GM18861 (cell line): ENCODE measurements around the gene CBX3.
"Not testable (repeated sequence)": the region's sequence is repeated elsewhere in the genome, so short reads cannot be mapped to it uniquely, and the experiment has no call there.

Experiments
- ATAC-seq: cut with Tn5 transposase; IDR thresholded peaks from one replicate; pipeline ENCODE4 v1.9.1; 2021; ENCODE audit not compliant: unreplicated experiment

CBX3 gene

DNA sequence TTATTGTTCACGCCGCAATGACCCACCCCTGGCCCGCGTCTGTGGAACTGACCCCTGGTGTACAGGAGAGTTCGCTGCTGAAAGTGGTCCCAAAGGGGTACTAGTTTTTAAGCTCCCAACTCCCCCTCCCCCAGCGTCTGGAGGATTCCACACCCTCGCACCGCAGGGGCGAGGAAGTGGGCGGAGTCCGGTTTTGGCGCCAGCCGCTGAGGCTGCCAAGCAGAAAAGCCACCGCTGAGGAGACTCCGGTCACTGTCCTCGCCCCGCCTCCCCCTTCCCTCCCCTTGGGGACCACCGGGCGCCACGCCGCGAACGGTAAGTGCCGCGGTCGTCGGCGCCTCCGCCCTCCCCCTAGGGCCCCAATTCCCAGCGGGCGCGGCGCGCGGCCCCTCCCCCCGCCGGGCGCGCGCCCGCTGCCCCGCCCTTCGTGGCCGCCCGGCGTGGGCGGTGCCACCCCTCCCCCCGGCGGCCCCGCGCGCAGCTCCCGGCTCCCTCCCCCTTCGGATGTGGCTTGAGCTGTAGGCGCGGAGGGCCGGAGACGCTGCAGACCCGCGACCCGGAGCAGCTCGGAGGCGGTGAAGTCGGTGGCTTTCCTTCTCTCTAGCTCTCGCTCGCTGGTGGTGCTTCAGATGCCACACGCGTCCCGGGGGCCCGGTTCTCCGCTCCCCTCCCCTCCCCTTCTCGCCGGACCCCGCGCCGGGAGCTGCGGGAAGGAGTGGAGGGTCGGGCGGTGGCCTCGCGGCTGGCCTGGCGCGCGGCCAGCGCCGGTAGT is at the start of gene CBX3:
TSS of gene CBX3 (plus strand) at position 499 of the 772 bp plus-strand sequence. CDS start 1,254 bp downstream, outside the sequence.
- peak; percentile 39 for ATAC-seq

DNA sequence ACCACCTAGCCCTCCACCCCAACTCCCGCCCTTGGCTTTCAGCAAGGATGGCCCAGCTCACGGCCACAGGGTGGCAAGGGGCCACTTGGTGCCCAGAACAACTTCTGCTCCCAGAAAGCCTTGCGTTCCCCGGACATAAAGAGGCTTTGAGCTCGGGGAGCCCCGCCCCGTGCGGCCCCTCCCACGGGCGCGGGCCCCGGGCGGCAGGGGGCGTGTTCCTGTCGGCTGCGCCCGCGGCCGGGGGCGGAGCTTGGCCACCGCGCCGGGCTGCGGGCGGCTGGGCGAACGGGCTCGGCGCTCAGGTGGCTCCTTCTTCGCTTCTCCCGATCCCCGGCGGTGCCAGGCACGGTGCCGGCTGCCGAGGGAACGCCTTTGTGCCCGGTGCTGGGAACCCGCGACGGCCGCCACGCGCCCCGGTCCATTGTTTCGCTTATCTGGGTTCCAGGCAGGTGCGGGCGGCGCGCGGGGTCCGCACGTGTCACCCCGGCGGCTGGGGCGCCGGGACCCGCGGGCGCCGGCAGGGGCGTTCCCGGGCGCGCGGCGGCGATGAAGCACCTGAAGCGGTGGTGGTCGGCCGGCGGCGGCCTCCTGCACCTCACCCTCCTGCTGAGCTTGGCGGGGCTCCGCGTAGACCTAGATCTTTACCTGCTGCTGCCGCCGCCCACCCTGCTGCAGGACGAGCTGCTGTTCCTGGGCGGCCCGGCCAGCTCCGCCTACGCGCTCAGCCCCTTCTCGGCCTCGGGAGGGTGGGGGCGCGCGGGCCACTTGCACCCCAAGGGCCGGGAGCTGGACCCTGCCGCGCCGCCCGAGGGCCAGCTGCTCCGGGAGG is 49.4 kb upstream of the CBX3 start, which contains the start of gene NFE2L3:
TSS of gene NFE2L3 (plus strand) at position 246 of the 829 bp plus-strand sequence. CDS start at position 547, 301 bp downstream.
- peak; percentile 47 for ATAC-seq

DNA sequence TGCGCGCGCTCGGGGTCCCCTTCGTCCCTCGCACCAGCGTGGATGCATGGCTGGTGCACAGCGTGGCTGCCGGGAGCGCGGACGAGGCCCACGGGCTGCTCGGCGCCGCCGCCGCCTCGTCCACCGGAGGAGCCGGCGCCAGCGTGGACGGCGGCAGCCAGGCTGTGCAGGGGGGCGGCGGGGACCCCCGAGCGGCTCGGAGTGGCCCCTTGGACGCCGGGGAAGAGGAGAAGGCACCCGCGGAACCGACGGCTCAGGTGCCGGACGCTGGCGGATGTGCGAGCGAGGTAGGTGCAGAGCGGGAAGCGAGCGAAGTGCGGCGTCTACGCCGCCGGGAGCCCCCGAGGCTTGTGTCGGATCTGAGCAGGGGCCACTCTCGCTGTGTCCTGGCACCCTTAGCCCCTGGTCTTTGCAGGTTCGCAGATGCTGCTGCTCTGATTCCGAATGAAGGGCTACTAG is 48.7 kb upstream of the CBX3 start:
- ATAC-seq: peak; percentile 5

DNA sequence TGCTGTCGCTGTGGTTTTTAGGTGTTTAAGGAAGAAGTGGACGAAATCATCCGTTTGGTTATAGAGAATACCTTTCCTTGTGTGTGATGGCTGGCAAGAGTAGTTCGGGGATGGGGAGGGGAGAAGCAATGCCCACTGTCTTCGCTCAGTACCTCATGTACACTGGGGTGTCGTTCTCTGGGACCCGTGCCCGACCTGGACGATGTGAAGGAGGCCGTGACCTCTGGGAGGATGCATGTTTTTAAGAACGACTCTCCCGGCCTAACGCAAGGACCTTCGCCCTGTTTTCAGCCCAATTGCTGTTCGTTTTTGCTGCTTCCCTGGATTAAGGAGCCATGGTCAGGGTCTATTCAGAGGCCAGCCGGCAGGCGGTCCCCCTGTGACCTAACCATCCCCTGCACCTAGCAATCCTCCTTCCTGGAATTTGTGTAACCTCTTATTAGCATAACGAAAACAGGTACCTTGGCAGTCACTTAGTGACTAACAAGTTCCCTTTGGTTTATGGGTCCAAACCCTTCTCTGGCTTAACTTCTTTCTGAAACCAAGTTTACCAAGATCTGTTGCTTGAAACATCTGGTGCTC is 48.2 kb upstream of the CBX3 start:
- ATAC-seq: no peak

DNA sequence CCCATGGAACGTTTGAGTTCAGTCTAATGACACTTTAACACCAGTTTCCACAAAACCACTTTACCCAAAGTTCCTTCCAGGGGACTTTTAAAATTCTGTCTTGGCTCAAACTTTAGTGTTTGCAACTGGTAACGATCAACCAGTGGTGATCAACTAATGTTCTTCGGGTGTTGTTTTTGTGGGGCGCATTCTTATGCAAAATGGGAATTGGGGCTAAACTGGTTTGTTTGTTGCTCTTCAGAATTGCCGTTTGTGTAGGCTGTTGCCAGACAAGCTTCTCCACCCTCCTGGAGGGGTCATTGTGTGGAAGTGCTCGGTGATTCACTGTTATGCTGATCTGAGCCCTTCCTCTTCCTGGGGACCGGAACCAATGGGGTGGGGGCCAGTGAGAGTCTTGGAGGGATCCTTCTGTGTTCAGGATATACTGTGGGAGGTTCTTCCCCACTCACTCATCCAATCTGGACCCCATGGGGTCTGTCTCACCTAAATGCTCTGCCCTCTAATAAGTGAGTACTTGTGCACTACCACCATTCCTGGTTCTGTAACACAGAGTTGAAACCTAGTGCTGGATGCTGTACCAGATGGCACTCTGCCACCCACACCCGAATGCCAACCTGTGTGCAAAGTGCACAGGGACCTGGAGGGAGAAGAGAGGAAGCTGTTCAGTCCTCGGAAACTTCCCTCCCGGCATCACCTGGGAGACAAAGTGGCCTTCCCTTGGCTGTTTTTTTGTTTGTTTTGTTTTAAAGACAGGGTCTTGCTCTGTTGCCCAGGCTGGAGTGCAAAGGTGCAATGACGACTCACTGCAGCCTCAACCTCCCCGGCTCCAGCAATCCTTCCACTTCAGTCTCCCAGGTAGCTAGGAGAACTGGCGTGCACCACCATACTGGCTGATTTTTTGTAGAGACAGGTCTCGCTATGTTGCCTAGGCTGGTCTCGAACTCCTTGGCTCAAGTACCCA is 47.4 kb upstream of the CBX3 start:
- ATAC-seq: no peak

DNA sequence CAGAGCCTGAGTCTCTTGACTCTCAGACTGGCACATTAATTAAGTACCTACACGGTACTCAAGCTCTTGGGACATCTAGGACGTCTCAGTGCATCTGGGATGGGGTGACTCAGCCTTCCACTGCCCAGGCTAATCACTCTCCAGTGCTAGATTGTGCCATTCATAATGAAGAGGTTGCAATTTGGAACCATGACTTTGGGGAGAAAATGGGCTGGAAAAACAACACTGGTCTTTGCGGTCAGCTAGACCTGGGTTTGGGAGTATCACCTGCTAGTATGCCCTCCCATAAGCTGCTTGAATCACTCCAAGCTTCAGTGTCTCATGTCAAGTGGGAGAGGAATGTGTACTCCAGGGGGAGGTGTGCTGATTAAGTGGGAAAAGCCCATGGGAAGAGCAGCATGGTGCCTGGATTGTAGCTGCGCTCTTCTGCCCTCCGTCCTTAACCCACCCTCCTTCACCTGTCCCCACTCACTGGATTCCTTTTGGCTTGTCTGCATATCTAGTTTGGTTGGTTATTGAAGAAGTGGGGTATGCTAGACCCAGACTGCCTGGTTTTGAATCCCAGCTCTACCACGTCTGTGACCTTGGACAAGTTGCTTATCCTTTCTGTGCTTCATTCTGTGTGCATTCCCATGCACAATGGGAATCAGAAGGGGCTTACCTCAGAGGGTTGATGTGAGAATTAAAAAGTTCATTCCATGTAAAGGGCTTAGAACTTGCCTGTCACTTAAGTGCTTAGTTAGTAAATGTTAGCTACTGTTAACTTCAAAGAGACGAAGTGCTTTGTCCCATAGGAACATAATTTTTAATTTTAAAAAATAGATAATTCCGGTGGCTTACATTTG is 45.8 kb upstream of the CBX3 start:
- no peak for ATAC-seq

DNA sequence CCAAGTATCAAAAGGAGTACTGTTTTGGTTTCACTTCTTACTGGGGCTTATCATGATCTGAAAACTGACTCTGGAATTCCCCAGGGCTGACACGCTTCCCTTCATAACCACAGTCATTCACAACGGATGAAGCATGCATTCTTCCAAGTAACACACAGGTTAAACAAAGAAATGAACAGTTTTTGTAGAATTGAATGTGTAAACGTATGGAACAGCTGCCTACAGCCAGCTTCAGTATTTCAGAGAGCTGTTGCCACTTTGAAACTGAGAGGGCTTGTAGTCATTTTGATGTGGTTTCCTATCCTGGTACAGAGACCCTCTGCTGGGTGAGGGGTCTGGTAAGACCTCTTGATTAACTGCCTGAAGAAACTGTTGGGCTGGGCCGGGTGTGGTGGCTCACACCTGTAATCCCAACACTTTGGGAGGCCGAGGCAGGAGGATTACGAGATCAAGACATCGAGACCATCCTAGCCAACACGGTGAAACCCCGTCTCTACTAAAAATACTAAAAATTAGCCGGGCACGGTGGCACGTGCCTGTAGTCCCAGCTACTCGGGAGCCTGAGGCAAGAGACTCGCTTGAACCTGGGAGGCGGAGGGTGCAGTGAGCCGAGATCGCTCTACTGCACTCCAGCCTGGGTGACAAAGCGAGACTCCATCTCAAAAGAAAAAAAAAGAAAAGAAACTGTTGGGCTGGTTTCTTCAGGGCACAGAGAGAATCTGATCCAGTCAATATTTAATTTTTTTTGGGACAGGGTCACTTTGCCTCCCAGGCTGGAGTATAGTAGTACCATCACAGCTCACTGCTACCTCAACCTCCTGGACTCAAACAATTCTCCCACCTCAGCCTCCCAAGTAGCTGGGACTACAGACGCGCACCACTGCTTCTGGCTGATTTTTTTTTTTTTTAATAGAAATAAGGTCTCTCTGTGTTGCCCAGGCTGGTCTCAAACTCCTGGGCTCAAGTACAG is 44.8 kb upstream of the CBX3 start:
- peak; percentile 26 for ATAC-seq

DNA sequence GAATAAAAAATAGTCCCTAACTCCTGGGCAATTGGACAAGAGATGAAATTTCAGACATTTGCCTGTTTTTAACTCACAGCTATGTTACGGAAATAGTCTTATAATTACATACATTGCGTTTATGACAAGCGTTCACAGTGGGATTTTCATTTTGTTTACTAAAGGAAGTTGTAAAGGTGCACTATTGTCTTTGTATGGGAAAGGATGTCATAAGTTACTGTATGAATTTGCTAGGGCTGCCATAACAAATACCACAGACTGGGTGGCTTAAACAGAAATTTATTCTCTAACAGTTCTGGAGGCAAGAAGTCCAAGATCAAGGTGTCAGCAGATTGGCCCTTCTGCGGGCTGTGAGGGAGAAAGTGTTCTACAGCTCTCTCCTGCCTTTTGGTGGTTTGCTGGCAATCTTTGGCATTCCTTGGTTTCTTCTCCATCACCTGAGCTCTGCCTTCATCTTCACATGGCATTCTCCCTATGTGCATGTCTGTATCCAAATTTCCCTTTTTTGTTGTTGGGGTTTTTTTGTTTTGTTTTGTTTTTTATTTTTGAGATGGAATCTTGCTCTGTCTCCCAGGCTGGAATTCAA is 43.9 kb upstream of the CBX3 start:
- ATAC-seq: no peak

DNA sequence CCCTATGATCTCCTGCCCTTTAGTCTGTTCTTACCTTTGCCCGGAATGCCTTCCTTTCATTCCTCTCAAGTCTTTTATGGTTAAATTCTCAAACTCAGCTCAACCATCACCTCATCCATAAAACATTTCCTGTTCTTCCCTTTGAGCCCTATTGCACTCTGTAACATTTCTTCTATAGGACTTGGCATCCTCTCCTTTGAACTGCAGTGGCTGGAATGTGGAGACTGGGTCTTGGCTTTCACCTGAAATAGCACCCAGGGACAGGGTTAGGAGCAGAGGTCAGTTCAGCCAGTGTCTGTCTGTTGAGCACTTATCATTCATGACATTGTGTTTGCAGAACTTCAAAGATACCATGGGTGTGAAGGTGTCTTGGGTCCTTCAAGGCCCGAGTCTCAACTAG is 42.3 kb upstream of the CBX3 start:
- ATAC-seq: no peak

DNA sequence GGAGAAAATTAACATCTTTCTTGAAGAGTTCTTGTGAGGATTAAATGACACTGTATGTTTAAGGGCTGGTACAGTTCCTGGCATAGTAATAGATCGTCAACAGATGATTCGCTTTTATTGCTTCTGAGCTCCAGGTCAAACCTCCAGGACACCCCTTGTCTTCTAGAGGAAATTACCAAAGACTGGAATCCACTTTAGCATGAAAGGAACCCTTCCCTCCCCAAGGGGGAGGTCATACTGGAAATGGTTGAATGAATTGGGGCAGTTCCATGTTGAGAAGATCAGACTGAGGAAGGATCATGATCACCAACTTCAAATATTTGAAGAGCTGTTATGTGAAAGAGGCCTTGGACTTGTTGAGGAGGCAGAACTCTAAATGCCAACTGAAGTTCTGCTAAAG is 40.6 kb upstream of the CBX3 start:
- ATAC-seq: no peak

DNA sequence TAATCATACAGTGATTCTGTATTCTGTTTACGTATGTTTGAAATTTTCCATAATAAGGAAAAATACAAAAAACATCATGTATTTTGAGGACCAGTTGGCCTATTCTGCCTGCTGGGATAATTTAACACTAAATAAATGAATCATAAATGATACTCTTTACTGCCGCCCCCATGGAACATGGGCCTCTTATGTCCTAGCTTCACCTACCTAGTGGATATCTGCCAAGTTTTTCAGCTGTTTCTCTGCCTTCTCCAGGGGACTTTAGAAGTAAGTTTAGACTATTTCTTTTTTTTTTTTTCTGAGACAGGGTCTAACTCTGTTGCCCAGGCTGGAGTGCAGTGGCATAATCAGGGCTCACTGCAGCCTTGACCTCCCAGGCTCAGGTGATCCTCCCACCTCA is 39.1 kb upstream of the CBX3 start:
- no peak for ATAC-seq

DNA sequence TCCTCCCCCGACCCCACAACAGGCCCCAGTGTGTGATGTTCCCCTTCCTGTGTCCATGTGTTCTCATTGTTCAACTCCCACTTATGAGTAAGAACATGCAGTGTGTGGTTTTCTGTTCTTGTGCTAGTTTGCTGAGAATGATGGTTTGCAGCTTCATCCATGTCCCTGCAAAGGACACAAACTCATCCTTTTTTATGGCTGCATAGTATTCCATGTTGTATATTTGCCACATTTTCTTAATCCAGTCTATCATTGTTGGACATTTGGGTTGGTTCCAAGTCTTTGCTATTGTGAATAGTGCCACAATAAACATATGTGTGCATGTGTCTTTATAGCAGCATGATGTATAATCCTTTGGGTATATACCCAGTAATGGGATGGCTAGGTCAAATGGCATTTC is 37.7 kb upstream of the CBX3 start:
- not testable (repeated sequence) for ATAC-seq

DNA sequence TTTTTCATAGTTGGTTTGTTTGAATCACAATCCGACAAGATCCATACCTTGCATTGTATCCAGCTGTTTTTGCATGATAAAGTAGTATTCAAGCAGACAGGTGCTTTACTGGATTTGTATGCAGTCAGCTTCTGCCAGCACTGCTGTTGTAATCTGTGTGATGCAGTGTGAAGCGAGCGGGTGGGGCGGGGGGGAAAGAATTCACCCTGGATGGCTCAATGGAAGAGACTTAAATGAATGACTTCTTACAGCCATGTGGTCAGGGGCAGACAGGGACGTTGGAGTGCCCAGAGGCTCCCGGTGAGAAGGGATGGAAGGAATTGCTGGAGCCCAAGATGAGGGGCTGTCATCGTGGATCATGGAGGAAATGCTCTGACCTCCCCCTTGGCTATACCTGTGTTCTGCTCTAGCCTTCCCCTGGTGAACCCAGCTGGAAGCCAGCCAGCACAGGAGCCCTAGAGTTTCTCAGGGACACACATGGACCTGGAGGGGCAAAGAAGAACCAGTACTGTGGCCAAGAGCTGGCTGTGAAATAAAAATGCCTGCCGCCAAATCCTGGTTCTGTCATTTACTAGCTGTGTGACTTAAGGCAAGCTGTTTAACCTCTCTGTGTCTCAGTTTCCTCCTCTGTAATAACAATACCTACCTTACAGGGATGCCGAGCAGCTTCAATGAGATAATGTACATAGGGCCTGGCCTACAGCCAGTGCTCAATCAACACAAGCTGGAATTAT is 35.4 kb upstream of the CBX3 start:
- ATAC-seq: no peak

DNA sequence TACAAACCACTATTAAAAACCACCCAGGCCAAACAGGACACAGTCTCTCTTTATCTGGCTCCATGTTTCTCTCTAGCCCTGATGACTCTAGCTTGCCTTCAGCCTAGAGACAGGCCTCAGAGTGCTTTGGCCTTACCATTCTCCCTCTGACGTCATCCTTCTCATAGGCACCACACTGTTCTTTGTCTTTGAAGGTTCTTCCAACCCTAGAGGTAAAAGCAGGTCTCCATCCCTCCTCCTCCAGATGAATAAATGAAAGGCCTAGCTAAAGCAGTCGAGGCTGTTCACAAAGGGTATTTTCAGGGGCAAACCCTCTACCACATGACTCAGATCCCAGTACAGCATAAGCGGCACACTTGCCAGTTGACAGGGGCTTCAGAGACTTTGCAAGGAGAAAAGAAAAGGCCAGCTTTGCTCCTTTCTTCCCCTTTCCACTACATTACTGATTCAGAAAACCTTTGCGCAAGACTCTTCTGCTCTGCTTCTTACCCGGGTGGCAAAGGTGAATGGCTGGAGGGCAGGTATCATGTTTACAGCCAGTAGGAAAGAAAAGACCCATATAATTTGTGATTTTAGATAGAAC is 34.8 kb upstream of the CBX3 start:
- no peak for ATAC-seq

DNA sequence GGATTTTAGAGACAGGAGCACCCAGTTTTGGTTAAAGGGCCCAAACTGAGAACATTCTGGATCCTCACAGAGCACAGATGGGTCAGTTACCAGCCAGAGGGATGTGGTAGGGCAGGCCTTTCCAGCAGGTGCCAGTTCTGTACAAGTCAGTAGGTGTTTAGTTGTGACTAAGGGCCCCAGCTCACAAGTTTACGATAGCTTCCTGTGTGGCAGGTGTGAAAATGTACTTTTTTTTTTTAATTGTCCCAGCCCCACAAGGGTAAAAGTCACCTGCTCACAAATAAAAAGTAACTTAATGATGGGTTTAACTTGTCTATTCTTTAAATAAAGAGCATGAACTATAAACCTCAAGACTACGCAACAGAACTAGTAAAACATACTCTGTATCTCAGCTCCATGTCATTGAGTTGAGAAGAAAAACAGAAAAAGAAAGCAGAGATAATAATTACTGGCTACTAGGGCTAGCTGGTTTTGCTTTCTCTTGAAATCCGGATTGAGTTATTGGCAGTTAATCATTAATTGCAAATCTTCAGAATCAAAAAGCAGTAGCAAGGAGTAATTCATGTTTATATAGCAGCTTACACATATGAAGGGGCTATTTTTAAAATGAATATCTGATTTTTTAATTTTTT is 34.1 kb upstream of the CBX3 start:
- ATAC-seq: peak; percentile 68

DNA sequence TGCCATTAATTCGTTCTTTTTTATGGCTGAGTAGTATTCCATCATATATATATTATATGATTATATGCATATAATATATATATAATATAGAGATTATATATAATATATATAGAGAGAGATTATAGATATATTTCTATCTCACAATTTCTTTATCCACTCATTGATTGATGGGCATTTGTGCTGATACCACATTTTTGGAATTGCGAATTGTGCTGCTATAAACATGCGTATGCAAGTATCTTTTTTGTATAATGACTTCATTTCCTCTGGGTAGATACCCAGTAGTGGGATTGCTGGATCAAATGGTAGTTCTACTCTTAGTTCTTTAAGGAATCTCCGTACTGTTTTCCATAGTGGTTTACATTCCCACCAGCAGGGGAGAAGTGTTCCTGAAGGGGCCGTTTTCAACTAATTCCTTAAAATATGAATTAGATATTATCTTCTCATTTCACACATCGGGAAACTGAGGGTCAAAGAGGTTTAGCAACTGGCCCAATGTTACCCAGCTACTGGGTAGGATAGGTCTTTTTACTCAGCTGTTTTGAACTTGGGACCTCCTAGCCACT is 33.0 kb upstream of the CBX3 start:
- no peak for ATAC-seq
